ENCODE results near the gene IRF9.

The IRF9 gene

DNA sequence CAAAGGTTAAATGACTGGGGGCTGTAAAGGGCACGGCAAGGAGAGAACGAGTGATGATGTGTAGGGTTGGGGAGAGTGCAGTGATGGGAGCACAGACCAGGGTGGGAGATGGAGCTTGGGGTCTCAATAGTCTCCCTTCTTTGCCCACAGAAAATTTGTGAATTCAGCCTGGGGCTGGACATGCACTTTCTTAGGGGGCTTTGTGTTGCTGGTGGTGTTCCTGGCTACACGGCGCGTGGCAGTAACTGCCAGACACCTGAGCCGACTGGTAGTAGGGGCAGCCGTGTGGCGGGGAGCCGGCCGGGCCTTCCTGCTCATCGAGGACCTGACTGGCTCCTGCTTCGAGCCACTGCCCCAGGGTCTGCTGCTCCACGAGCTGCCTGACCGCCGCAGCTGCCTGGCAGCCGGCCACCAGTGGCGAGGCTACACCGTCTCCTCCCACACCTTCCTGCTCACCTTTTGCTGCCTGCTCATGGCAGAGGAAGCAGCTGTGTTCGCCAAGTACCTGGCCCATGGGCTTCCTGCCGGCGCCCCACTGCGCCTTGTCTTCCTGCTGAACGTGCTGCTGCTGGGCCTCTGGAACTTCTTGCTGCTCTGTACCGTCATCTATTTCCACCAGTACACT lies 28.9 kb upstream of the IRF9 start:
- no peak for ATAC-seq

DNA sequence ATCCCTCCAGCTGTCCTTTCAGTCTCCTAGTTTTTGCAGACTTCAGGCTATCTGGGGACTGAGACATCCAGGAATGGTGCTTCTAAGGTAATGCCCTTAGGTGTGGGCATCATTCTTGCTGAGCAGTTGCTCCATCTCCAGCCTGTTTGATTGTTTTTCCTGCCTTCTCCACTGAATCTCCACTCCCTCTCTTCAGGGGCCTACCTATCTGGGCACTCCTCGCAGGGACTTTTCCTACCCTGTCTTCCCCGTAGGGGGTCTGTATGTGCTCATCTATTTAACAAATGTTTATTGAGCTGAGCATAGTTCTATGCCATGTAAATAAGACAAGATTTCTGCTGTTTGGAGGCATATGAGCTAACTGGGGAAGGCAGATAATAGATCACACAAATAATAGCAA lies 28.1 kb upstream of the IRF9 start:
- ATAC-seq, result no peak

DNA sequence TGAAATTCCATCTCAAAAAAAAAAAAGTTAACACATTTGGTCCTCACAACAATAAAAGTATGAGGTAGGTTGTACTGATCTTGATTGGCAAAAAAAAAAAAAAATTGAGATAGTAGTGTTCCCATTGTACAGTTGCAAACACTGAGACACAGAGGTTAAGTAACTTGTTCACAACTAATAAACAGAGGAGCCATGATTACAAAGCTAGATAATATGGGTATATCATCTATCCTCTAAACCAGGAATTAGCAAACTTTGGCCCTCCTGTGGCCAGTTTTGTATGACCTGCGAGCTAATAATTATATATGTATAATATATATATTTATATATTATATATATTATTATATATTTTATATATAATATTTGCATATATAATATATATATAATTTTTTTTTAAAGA lies 27.3 kb upstream of the IRF9 start:
- ATAC-seq, result no peak

DNA sequence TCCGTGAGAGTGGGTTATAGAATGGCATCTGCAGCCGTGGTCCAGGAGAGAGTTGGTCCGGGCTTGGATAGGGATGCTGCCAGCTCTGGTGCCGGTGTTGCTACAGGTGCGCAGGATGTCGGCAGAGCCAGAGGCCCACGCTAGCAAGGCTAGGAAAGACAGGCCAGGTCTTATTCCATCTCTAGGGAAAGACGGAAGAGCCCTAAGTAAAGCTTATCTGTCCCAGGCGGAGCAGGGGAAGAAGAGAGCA lies 25.6 kb upstream of the IRF9 start:
- no peak for ATAC-seq

DNA sequence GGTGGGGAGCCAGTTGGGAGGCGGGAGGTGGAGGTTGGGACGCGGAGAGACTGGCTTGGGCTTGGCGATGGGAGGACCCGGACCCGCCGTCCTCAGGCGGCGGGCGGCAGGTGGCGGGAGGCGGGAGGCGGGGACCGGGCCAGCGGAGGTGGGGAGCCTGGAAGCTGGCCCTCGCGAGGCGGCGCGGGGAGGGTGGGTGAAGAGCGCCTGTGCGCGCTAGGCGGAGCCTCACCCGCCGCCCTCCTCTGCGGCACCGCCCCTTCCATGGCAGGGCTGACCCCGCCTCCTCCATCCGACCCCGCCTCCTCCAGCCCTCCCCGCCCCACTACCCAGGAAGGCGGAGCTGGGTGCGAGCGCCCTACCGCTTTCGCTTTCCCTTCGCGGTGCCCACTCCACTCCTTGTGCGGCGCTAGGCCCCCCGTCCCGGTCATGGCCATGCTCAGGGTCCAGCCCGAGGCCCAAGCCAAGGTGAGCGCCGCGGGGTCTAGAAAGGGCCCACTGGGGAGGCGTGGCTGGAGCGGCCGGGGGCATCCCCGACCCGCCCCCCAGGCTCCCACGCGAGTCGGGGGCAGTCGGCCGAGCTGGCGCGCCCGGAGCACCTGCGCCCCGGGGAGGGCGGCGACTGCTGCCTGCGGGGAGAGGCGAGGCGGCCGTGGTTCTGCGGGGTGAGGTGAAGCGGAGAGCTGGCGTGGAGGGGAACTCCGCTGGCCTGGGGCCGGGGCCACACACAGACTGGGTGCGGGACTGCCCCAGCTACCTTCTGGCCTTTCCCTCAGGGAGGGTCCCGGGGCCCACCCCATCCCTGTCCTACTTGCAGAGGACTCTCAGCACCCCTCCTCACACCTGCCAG lies 25.0 kb upstream of the IRF9 start, which contains the start of gene PSME1:
Gene PSME1, plus strand, starts transcription at position 361 of the 850 bp plus-strand sequence. Its CDS starts 69 bp downstream, at position 430.
- ATAC-seq, result peak; percentile 89

DNA sequence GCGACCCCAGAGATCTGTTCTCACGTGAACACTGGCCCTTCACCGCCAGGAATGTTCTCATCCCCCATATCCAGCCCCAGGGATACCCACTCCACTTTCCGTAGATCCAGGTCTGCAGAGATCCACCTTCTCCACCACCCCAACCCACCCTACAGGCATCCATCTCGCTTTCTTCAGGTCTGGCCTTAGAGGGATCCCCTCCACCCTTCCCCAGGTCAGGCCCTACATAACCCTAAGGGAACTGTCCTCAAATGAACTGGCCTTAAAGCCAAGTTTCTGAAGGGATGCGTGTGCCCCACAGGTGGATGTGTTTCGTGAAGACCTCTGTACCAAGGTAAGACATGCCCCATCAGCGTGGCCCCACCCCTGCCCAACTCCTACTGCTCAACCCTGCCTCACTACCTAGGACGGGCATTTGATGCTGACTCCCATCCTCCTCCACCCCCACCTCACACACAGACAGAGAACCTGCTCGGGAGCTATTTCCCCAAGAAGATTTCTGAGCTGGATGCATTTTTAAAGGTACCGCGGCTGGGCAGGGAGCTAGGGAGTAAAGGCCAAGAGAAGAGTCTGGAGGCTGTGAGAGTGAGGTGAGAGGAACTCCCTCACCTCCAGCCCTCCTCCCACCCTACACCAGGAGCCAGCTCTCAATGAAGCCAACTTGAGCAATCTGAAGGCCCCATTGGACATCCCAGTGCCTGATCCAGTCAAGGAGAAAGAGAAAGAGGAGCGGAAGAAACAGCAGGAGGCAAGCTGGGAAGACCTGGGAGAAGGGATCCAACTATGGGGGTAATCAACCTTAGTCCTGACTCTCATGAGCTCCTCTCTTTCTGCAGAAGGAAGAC lies 24.2 kb upstream of the IRF9 start:
- ATAC-seq, result no peak

DNA sequence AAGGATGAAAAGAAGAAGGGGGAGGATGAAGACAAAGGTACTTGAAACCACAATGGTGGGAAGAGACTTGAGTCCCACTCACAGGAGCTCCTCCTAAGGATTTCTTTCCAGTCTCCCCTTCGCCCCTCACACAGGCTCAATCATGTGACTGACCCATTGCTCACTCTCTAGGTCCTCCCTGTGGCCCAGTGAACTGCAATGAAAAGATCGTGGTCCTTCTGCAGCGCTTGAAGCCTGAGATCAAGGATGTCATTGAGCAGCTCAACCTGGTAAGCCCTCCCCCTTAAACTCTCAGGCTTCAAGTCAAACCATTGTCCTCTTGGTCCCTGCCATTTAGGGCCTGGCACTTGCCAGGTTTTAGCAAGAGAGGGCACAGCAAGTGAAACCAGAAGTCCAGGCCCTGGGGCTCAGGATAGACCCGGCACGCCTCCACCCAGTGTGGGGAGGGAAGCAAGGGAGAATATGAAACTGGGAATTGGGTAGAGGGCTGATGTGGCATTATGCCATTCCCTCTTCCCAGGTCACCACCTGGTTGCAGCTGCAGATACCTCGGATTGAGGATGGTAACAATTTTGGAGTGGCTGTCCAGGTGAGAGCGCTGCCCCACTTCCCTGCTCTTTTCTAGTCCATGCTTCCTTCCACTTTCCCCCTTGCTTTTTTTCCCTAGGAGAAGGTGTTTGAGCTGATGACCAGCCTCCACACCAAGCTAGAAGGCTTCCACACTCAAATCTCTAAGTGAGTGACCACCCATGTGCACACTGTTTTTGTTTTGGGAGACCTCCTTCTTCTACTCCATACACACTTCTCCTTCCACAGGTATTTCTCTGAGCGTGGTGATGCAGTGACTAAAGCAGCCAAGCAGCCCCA lies 23.3 kb upstream of the IRF9 start:
- ATAC-seq, result no peak

DNA sequence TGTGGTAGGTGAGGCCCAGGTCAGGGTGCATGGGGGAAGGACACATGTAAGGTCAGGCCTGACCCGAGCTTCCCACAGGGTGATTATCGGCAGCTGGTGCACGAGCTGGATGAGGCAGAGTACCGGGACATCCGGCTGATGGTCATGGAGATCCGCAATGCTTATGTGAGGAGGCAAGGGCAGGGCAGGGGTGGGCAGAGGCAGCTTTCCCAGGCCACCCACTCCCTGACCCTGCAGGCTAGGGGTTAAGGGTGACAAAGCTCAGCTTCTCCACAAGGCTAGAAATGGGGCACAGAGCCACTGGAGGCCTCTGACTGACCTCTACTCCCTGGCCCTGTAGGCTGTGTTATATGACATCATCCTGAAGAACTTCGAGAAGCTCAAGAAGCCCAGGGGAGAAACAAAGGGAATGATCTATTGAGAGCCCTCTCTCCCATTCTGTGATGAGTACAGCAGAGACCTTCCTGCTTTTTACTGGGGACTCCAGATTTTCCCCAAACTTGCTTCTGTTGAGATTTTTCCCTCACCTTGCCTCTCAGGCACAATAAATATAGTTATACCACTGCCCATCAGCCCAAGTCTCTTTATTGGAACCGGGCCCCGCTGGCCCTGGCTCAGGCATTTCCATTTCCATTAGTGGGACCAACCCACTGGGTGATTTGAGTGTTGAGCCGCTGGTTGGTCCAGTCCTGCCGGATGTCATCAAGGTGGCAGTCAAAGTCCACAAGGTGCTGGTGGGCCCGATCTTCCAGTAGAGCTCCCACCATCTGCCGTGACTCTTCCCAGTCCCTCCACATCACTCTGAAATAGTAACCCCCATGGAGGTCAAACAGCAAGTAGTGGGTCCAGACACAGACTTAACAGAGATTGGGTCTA lies 22.4 kb upstream of the IRF9 start:
- ATAC-seq, result no peak

DNA sequence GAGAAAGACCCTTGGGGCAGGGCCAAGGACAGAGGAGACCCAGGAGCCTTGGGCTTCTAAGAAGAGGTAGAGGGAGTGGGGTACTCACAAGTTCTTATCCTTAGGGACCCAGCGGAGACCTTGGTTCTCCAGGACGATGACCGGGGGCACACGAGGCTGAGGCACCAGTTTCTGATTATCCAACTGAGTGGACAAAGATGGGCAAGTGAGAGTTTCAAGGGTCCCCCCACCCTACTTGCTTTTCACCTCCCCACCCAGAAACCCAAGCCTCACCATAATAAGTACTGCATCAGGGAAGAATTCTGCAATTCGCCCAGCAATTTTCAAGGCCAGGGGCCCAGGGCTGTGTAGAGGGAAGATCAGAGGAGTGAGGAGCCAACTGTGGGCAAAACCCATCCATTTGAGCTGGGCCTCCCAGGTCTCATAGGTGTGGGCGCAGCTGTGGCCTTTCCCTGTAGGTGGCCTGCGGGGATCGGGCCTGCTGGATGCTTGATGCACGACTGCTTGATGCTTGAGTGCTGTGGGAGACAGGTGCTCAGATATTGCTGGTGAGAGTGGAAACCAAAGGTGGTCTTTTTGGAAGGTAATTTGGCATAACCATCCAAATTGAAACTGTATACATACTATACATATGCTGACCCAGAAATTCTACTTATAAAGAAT lies 21.7 kb upstream of the IRF9 start:
- ATAC-seq, result no peak

DNA sequence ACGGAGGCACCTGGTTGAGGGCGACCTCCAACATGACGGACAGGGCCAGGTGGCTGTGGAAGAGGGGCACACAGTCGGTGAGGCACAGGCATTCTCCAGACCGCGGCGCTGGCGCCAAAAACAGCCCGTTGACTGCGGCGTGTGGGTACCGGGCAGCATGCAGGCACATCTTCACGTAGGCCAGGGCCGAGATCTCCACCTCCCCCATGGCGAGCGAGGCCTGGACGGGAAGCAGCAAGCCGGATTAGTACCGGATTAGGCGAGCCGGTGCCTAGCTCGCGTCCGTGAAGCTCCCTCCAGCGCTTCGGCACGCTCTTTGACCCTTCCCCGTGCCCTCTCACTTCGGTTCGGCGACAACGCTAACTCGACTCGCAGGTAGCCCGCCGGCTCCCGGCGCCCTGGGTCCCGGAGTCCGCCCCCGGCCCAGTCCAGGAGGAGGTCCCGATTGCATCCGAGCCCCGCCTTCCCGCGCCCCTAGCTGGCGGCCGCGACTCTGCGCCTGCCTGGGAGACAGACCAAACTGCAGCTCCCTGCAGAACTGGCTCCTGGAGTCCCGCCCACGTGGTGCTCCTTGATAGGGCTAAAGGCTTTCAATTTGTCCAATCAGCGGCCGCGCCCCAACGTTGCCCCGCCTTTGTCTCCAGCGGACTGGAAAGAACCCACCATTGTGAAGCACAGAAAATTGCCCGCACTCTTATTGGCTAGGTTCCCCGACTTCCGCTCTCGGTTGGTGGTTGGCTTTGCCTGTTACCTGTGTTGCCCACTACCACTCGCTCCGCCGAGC lies 19.8 kb upstream of the IRF9 start, which contains the start of gene EMC9:
Gene EMC9, minus strand, starts transcription at position 495 of the 784 bp plus-strand sequence. Its CDS starts 287 bp downstream, at position 208.
- ATAC-seq, result peak; percentile 90 to 91

DNA sequence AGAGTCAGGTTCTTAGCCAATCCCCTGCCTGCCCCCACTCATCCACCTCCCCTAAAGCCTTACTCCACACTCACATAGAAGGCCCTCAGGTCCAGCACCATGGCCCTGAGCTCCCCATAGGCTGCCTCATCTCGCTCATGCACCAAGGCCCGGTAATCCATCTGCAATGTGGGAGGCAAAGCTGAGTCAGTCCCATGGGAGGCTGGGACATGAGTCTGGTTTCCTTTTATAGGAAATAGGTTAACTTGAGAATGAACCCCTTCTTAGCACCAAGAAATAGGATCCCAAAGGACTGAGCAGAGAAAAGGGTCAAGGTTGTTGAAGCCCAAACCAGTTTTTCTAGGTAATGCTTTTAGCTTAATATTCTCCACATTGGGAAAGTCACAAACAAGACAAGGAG lies 17.6 kb upstream of the IRF9 start:
- ATAC-seq, result no peak

DNA sequence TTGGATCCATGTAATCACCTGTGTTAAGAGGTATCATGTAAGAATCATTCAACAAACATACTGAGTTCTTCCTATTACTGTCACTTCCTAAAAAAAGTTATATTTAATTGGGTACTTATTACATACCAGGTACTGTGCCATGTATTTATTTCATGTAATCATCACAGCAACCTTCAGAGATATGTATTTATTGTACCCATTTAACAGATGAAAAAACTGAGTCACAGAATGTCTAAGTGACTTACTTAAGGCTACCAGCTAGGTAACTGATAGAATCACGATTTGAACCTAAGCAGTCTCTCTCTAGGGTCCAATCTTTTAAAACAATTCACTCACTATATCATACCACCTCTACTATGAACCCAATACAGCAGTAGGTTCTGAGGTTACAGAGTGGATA lies 16.6 kb upstream of the IRF9 start:
- ATAC-seq, result no peak

DNA sequence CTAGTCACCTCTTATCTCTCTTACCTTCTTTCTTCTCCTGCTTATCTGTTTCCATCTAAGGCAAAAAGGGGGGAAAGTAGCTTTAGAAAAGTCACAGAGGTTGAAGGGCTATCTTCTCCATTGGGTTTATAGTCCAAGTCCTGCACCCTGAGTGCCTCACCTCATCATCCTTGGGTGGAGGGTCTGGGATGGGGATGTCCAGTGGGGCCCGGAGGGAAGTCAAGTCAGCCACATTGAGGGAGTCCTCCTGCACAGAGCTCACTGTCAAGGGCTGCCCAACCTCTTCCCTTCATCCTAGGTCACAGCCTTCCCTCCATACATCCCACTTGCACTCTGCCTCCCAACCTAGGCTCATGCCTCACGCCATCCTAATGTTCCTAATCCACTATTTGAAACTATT lies 15.8 kb upstream of the IRF9 start:
- ATAC-seq, result no peak

DNA sequence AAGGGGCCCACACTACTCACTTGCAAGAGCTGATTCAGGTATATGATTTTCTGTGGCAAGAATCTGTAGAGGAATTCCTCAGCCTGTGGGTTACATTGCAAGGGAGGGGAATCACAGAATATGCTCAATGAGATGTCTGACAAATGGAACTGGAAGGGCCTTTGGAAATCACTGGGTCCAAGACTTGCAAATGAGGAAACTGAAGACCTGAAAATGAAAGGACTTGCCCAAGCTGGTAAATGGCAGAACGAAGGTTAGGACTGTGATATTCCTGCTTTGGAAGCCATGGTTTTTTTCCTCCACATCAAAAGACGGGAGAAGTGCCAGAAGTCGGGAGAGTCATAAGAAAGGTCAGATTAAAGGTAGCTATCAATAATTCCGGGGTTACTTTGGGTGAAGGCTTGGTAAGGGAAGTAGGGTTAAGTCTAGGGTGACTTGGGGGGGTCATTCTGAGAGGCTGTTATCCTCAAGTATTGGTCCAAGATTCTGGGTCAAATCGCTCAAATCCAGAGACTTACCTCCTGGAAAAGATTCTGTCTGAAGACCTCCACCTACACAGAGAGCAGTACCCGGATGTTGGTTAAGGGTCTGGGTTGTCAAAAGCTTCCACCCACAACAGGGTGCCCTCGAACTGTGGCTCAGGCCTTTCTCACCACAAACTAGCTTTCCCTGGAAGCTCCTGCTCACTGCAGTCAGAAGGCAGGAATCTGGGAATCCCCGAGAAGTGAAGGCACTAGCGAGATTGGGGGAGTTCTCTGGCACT lies 15.2 kb upstream of the IRF9 start:
- ATAC-seq, result no peak

DNA sequence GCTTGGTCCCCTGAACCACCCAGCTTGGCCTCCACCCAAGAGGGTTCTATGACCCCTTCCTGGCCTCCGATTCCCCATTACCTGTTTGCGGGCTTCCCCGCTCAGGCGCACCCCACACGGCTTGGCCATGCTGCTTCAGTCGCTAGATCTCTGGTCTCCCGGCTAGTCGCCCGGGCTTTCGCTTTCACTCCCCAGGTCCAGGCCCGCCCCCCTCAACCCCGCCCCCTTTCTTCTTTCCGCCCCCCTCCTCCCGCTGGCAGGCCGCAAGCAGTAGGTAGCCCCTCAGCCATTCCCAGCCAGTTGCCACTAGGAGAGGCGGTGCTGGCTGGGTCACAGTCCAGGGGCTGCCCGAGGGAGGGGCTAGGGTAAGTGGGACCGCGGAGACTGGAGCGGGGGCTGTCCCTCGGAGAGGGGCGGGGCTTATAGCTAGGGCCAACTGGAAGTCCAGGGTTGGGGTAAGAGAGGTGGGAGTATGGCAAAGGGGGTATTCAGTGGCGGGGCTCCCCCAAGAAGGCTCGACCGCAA lies 14.6 kb upstream of the IRF9 start, which contains the start of gene PSME2:
Gene PSME2, minus strand, starts transcription at position 158 of the 525 bp plus-strand sequence. Its CDS starts 29 bp downstream, at position 129.
- peak; percentile 67 to 70 for ATAC-seq

DNA sequence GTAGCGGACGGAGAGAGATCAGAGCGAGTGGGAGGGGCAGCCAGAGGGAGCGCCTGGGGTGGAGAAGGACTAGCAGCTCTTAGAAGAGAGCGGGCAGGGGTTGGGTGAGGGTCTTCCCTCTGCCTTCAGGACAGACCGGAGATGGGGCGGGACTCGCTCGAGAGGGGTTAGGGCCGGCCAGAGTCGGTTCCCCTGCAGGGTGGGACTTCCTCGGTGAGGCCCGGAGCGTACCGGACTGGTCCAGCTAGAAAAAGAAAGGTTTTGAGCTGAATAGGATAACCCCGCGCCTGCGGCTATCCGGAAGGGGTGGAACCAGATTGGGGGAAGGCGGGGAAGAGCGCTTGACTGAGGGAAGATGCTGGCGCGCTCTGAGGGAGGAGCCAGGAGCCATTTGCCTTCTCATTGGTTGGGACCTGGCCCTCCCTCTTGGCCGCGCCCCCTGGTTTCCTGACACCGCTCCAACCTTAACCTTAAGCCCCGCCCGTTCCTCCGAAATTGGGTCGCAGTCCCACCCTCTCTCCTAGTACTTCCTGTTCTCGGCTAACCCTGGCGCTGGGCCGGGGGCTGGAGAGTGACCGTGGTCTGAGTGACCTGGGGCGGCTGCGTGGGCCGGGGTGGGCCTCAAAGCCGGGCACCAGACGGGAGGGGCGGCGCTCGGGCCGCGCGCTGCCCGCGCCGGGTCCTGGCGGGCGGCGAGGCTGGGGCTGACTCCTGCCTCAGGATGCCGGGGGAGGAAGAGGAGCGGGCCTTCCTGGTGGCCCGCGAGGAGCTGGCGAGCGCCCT lies 13.9 kb upstream of the IRF9 start, which contains the start of gene RNF31:
Gene RNF31, plus strand, starts transcription at position 521 of the 783 bp plus-strand sequence. Its CDS starts 201 bp downstream, at position 722.
- ATAC-seq, result peak; percentile 87 to 88

DNA sequence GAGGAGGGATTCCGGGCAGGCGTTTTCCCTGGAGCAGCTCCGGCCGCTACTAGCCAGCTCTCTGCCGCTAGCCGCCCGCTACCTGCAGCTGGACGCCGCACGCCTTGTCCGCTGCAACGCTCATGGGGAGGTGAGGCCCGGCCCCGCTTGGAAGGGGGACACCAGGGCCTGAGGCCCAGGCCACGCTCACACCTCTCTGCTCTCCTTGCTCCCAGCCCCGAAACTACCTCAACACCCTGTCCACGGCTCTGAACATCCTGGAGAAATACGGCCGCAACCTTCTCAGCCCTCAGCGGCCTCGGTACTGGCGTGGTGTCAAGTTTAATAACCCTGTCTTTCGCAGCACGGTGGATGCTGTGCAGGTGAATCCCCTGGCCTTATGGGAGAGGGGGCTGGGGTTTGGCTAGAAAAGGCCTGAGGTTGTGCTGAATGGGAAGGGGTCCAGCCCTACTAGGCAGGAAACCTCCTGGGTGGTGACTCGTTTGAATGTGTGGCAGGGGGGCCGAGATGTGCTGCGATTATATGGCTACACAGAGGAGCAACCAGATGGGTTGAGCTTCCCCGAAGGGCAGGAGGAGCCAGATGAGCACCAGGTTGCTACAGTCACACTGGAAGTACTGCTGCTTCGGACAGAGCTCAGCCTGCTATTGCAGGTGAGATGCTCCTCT lies 13.2 kb upstream of the IRF9 start:
- ATAC-seq, result no peak
